Panc1 (cell line): ENCODE data around the gene FSTL4.

Source experiments
- CTCF ChIP-seq: fragments of 450-650 bp; IDR thresholded peaks from 2 replicates; pipeline ENCODE4 v1.5.1; 2017; ENCODE audit warnings: mild to moderate bottlenecking
- REST ChIP-seq, 2 experiments: IDR thresholded peaks; 2 replicates each; pipeline ENCODE4 v1.6.1; 2011 to 2012; ENCODE audit warnings: low read depth in 2 of 2, control low read depth in 1 of 2, low read length in 1 of 2, mild to moderate bottlenecking in 1 of 2, moderate library complexity in 1 of 2; ENCODE audit not compliant: insufficient read depth in 1 of 2

GRCh38 chr5:133569347-133569746, 43.0 kb downstream of the FSTL4 start:
- TF ChIP-seq CTCF (no peak), REST (IDR thresholded peaks at IDR 0.05; ENCODE audit: insufficient read depth in 1 of 2, low read depth in 2 of 2, low read length in 1 of 2) (no peak)
